ENCODE data around the gene MS4A2.

DNA sequence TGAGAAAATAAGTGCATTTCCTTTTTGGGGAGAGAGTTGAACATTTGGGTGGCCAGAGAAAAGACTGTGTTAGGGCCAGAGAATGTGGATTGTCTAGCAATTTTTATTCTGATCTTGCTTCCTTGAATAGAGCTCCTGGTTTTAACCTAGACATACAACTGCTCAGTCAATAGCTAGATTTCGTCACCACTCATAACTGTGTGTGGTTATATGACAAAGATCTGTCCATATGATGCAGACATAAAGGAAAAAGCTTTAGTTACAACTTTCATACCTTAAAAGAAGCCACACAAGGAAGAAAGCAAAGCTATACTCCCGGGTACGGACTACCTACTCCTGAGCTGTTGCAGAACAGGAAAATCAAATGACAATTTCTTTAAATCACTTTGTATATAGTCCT is 57.2 kb downstream of the MS4A2 start:
- TF ChIP-seq, protein P1, sequence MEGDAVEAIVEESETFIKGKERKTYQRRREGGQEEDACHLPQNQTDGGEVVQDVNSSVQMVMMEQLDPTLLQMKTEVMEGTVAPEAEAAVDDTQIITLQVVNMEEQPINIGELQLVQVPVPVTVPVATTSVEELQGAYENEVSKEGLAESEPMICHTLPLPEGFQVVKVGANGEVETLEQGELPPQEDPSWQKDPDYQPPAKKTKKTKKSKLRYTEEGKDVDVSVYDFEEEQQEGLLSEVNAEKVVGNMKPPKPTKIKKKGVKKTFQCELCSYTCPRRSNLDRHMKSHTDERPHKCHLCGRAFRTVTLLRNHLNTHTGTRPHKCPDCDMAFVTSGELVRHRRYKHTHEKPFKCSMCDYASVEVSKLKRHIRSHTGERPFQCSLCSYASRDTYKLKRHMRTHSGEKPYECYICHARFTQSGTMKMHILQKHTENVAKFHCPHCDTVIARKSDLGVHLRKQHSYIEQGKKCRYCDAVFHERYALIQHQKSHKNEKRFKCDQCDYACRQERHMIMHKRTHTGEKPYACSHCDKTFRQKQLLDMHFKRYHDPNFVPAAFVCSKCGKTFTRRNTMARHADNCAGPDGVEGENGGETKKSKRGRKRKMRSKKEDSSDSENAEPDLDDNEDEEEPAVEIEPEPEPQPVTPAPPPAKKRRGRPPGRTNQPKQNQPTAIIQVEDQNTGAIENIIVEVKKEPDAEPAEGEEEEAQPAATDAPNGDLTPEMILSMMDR (conservative IDR thresholded peaks at IDR 0.05), result no peak
- no peak for TF ChIP-seq EZH2 (IDR thresholded peaks at IDR 0.05; ENCODE audit: low read depth)
